CD4-positive, alpha-beta T cell treated with Interleukin-17A for 1 hour (primary cell): ENCODE results near the gene CEP131.

Source experiments
- DNase-seq: peaks from one replicate; pipeline ENCODE4 v3.0.0-alpha.2; 2020

CEP131 gene

GRCh38 chr17:81251094-81251708 lies 28.4 kb upstream of the CEP131 start:
- DNase-seq: no peak

- DNase-seq: no peak
Observed at GRCh38 chr17:81250286-81251093, 27.7 kb upstream of the CEP131 start.

- no peak for DNase-seq
Observed at GRCh38 chr17:81249223-81250040, 26.7 kb upstream of the CEP131 start.

- DNase-seq: no peak
Observed at GRCh38 chr17:81248649-81249048, 25.9 kb upstream of the CEP131 start.

GRCh38 chr17:81247339-81247990 lies 24.7 kb upstream of the CEP131 start:
- no peak for DNase-seq

GRCh38 chr17:81246679-81247338 lies 24.0 kb upstream of the CEP131 start:
- DNase-seq: no peak

GRCh38 chr17:81246343-81246670 lies 23.5 kb upstream of the CEP131 start:
- no peak for DNase-seq

GRCh38 chr17:81245665-81246342 lies 23.0 kb upstream of the CEP131 start:
- no peak for DNase-seq

GRCh38 chr17:81245024-81245664 lies 22.4 kb upstream of the CEP131 start:
- no peak for DNase-seq

- no peak for DNase-seq
Observed at GRCh38 chr17:81244358-81245023, 21.7 kb upstream of the CEP131 start.

GRCh38 chr17:81243333-81243664 lies 20.5 kb upstream of the CEP131 start:
- no peak for DNase-seq

- no peak for DNase-seq
Observed at GRCh38 chr17:81242421-81243332, 19.9 kb upstream of the CEP131 start.

- peak; percentile 62 for DNase-seq
Observed at GRCh38 chr17:81241648-81242420, 19.1 kb upstream of the CEP131 start.

GRCh38 chr17:81241203-81241602 lies 18.4 kb upstream of the CEP131 start:
- DNase-seq: no peak

- DNase-seq: no peak
Observed at GRCh38 chr17:81240761-81241160, 18.0 kb upstream of the CEP131 start.

- peak; percentile 48 for DNase-seq
Observed at GRCh38 chr17:81239714-81240555, 17.2 kb upstream of the CEP131 start.

- peak; percentile 98 for DNase-seq
Observed at GRCh38 chr17:81238815-81239713, 16.3 kb upstream of the CEP131 start, which contains the start of the genes NDUFAF8 and TEPSIN. Gene NDUFAF8 (plus strand): TSS chr17:81239318. CDS start chr17:81239364, 46 bp downstream. Gene TEPSIN (minus strand): TSS chr17:81239055. CDS start chr17:81239033, 22 bp downstream.
